Measurements from ENCODE around the gene CFAP74.
A peak's percentile ranks its signal among the peaks of the same experiment; 100 is the strongest.

CFAP74 gene

GRCh38 chr1:1914101-1914970 lies 89.2 kb downstream of the CFAP74 start:
- no peak for DNase-seq

- DNase-seq, result no peak
These were observed 92.1 kb downstream of the CFAP74 start for GRCh38 chr1:1911350-1912041.

- DNase-seq, result no peak
These were observed 92.8 kb downstream of the CFAP74 start for GRCh38 chr1:1910651-1911331.

GRCh38 chr1:1910033-1910465 lies 93.5 kb downstream of the CFAP74 start:
- no peak for DNase-seq

- no peak for DNase-seq
These were observed 95.1 kb downstream of the CFAP74 start for GRCh38 chr1:1908506-1908791.

- DNase-seq, result no peak
These were observed 96.4 kb downstream of the CFAP74 start for GRCh38 chr1:1907098-1907736.

- DNase-seq, result peak; percentile 97
These were observed 97.1 kb downstream of the CFAP74 start for GRCh38 chr1:1906185-1907097.

- DNase-seq, result no peak
These were observed 100.4 kb downstream of the CFAP74 start for GRCh38 chr1:1903224-1903623.

- no peak for DNase-seq
These were observed 101.8 kb downstream of the CFAP74 start for GRCh38 chr1:1901641-1902294.

GRCh38 chr1:1900883-1901640 lies 102.5 kb downstream of the CFAP74 start:
- DNase-seq, result no peak

- DNase-seq, result no peak
These were observed 103.6 kb downstream of the CFAP74 start for GRCh38 chr1:1899967-1900327.

GRCh38 chr1:1899266-1899966 lies 104.2 kb downstream of the CFAP74 start:
- no peak for DNase-seq

GRCh38 chr1:1898246-1898933 lies 105.2 kb downstream of the CFAP74 start:
- DNase-seq, result no peak

- no peak for DNase-seq
These were observed 107.9 kb downstream of the CFAP74 start for GRCh38 chr1:1895456-1896336.

- DNase-seq, result no peak
These were observed 108.5 kb downstream of the CFAP74 start for GRCh38 chr1:1895060-1895418.

GRCh38 chr1:1894354-1895059 lies 109.1 kb downstream of the CFAP74 start:
- DNase-seq, result no peak

- DNase-seq, result no peak
These were observed 109.6 kb downstream of the CFAP74 start for GRCh38 chr1:1893997-1894353.
